ENCODE results near the gene NME2. TPM values are rescaled to one million over a fixed set of nuclear protein-coding genes. Genes with fewer than 3 reads are reported as not detected.

NME2 gene
- total and polyA plus RNA-seq, 5 experiments from 2014 or later = 186 to 385 (median 286) TPM

GRCh38 chr17:51185763-51186332 is 19.6 kb downstream of the NME2 start:
- Mint-ChIP-seq H3K27me3 (no peaks in the 10 kb centered on the region), H3K27ac (peak overlapping the region in 3 of 10 donors; percentile 8 to 76 (median 17)), H3K4me1 (no peaks in the 10 kb centered on the region), H3K4me3 (no peak overlapping the region), H3K36me3 (peaks cover 0 to 91% (median 15%) of the 10 kb centered on the region in 3 donors), H3K9me3 (no peaks in the 10 kb centered on the region)
- ATAC-seq (no peak), DNase-seq (no peak)
- POLR2A ChIA-PET = no interaction called here

- peaks cover 4 to 92% (median 14%) of the 10 kb centered on the region in 3 donors for H3K36me3 Mint-ChIP-seq
- no peaks in the 10 kb centered on the region for H3K4me1 Mint-ChIP-seq
- DNase-seq (no peak), ATAC-seq (no peak)
- no peaks in the 10 kb centered on the region for H3K9me3 Mint-ChIP-seq
- POLR2A ChIA-PET = no interaction called here
- H3K27ac Mint-ChIP-seq = peak overlapping the region in 1 of 10 donors; percentile 3
- no peak overlapping the region for H3K4me3 Mint-ChIP-seq
- no peaks in the 10 kb centered on the region for H3K27me3 Mint-ChIP-seq
These were observed 22.1 kb downstream of the NME2 start for GRCh38 chr17:51188271-51188833.

- Mint-ChIP-seq H3K36me3 (peaks cover 4 to 91% (median 13%) of the 10 kb centered on the region in 3 donors), H3K9me3 (no peaks in the 10 kb centered on the region), H3K4me1 (peaks cover 0 to 1% (median 0%) of the 10 kb centered on the region in 4 donors), H3K27me3 (no peaks in the 10 kb centered on the region), H3K4me3 (no peak overlapping the region), H3K27ac (peak overlapping the region in 1 of 10 donors; percentile 72)
- ATAC-seq = no peak
- POLR2A ChIA-PET = no interaction called here
- no peak for DNase-seq
These were observed 23.0 kb downstream of the NME2 start for GRCh38 chr17:51189162-51189561.

GRCh38 chr17:51189628-51190027 is 23.4 kb downstream of the NME2 start:
- H3K9me3 Mint-ChIP-seq = no peaks in the 10 kb centered on the region
- POLR2A ChIA-PET = no interaction called here
- peak overlapping the region in 3 of 10 donors; percentile 47 to 81 (median 72) for H3K27ac Mint-ChIP-seq

GRCh38 chr17:51191895-51192294 is 25.7 kb downstream of the NME2 start:
- no peak overlapping the region for H3K27ac Mint-ChIP-seq
- peaks cover 4 to 78% (median 8%) of the 10 kb centered on the region in 3 donors for H3K36me3 Mint-ChIP-seq
- H3K27me3 Mint-ChIP-seq = no peaks in the 10 kb centered on the region
- POLR2A ChIA-PET = no interaction called here
- H3K4me3 Mint-ChIP-seq = no peak overlapping the region
- no peak for DNase-seq
- H3K4me1 Mint-ChIP-seq = peaks cover 0 to 1% (median 0%) of the 10 kb centered on the region in 4 donors
- ATAC-seq = no peak
- H3K9me3 Mint-ChIP-seq = no peaks in the 10 kb centered on the region

More at GRCh38 chr17:51189628-51190027, 23.4 kb downstream of the NME2 start:
- Mint-ChIP-seq H3K27me3 (no peaks in the 10 kb centered on the region), H3K4me3 (no peak overlapping the region), H3K36me3 (peaks cover 4 to 90% (median 11%) of the 10 kb centered on the region in 3 donors), H3K4me1 (peaks cover 0 to 1% (median 0%) of the 10 kb centered on the region in 4 donors)
- no peak for ATAC-seq
- no peak for DNase-seq

- H3K9me3 Mint-ChIP-seq = no peaks in the 10 kb centered on the region
- no peak overlapping the region for H3K4me3 Mint-ChIP-seq
- DNase-seq = no peak
- peaks cover 0 to 4% (median under 1%) of the 10 kb centered on the region in 4 donors for H3K4me1 Mint-ChIP-seq
- ATAC-seq = no peak
- H3K36me3 Mint-ChIP-seq = peaks cover 10 to 78% (median 12%) of the 10 kb centered on the region in 3 donors
- peak overlapping the region in 4 of 10 donors; percentile 36 to 61 (median 44) for H3K27ac Mint-ChIP-seq
- POLR2A ChIA-PET = interaction anchor here (0.5 kb wide), 1 partner anchor 911 kb away, joined by 3 read pairs; no protein-coding TSS in a partner anchor
- H3K27me3 Mint-ChIP-seq = no peaks in the 10 kb centered on the region
These were observed 31.5 kb downstream of the NME2 start for GRCh38 chr17:51197754-51198153.

GRCh38 chr17:51200295-51200694 is 34.1 kb downstream of the NME2 start:
- Mint-ChIP-seq H3K9me3 (no peaks in the 10 kb centered on the region), H3K36me3 (peaks cover 13 to 78% (median 17%) of the 10 kb centered on the region in 3 donors), H3K4me1 (peaks cover 0 to 4% (median 0%) of the 10 kb centered on the region in 4 donors), H3K27me3 (no peaks in the 10 kb centered on the region), H3K4me3 (no peak overlapping the region), H3K27ac (peak overlapping the region in 1 of 10 donors; percentile 53)
- POLR2A ChIA-PET = no interaction called here
- ATAC-seq = no peak
- DNase-seq = no peak

GRCh38 chr17:51200846-51201245 is 34.6 kb downstream of the NME2 start:
- H3K36me3 Mint-ChIP-seq = peaks cover 16 to 78% (median 17%) of the 10 kb centered on the region in 3 donors
- POLR2A ChIA-PET = no interaction called here
- no peak overlapping the region for H3K4me3 Mint-ChIP-seq
- no peak for DNase-seq
- ATAC-seq = no peak
- peaks cover 0 to 4% (median 0%) of the 10 kb centered on the region in 4 donors for H3K4me1 Mint-ChIP-seq
- H3K9me3 Mint-ChIP-seq = no peaks in the 10 kb centered on the region
- peak overlapping the region in 2 of 10 donors; percentile 18 to 65 for H3K27ac Mint-ChIP-seq
- H3K27me3 Mint-ChIP-seq = no peaks in the 10 kb centered on the region

GRCh38 chr17:51203838-51204237 is 37.6 kb downstream of the NME2 start:
- Mint-ChIP-seq H3K4me1 (peaks cover 0 to 4% (median 0%) of the 10 kb centered on the region in 4 donors), H3K4me3 (no peak overlapping the region), H3K9me3 (no peaks in the 10 kb centered on the region), H3K27me3 (no peaks in the 10 kb centered on the region), H3K36me3 (peaks cover 10 to 83% (median 12%) of the 10 kb centered on the region in 3 donors), H3K27ac (peak overlapping the region in 1 of 10 donors; percentile 51)
- DNase-seq = no peak
- no peak for ATAC-seq
- POLR2A ChIA-PET = no interaction called here

GRCh38 chr17:51214920-51215319 is 48.7 kb downstream of the NME2 start:
- H3K4me1 Mint-ChIP-seq = peaks cover 0 to 2% (median under 1%) of the 10 kb centered on the region in 4 donors
- ATAC-seq = no peak
- H3K9me3 Mint-ChIP-seq = no peaks in the 10 kb centered on the region
- DNase-seq = no peak
- POLR2A ChIA-PET = no interaction called here
- H3K27me3 Mint-ChIP-seq = no peaks in the 10 kb centered on the region
- H3K4me3 Mint-ChIP-seq = no peak overlapping the region
- peaks cover 0 to 88% (median 22%) of the 10 kb centered on the region in 3 donors for H3K36me3 Mint-ChIP-seq
- peak overlapping the region in 1 of 10 donors; percentile 9 for H3K27ac Mint-ChIP-seq

- DNase-seq (no peak), ATAC-seq (no peak)
- POLR2A ChIA-PET = no interaction called here
- Mint-ChIP-seq H3K9me3 (no peaks in the 10 kb centered on the region), H3K27ac (peak overlapping the region in 3 of 10 donors; percentile 15 to 69 (median 51)), H3K36me3 (peaks cover 0 to 91% (median 22%) of the 10 kb centered on the region in 3 donors), H3K4me3 (no peak overlapping the region), H3K27me3 (no peaks in the 10 kb centered on the region), H3K4me1 (peaks cover 0 to 5% (median 3%) of the 10 kb centered on the region in 4 donors)
These were observed 51.7 kb downstream of the NME2 start for GRCh38 chr17:51217946-51218345.

- peak overlapping the region in 1 of 10 donors; percentile 66 for H3K27ac Mint-ChIP-seq
- no peaks in the 10 kb centered on the region for H3K27me3 Mint-ChIP-seq
- H3K36me3 Mint-ChIP-seq = peaks cover 0 to 88% (median 25%) of the 10 kb centered on the region in 3 donors
- H3K9me3 Mint-ChIP-seq = no peaks in the 10 kb centered on the region
- POLR2A ChIA-PET = no interaction called here
- ATAC-seq (no peak), DNase-seq (no peak)
- H3K4me3 Mint-ChIP-seq = no peak overlapping the region
- peaks cover 8 to 20% (median 14%) of the 10 kb centered on the region in 4 donors for H3K4me1 Mint-ChIP-seq
These were observed 55.1 kb downstream of the NME2 start for GRCh38 chr17:51221322-51221721.
